Measurements from ENCODE around the gene TPCN2. TPM values are rescaled to one million over a fixed set of nuclear protein-coding genes. Genes with fewer than 3 reads are reported as not detected.

TPCN2 gene
- total RNA-seq, 3 donors from 2014 or later (not counting 1 experiment from before 2014, with no cell fraction given): 14.9 to 18.3 (median 18.2) TPM

GRCh38 chr11:69127081-69127850 lies 78.5 kb downstream of the TPCN2 start:
- H3K4me1 Mint-ChIP-seq: no peaks in the 10 kb centered on the region
- WGBS (ENCODE audit: insufficient coverage): 96% methylated on average over 18 of the region's 26 CpGs

GRCh38 chr11:69127884-69128283 lies 79.2 kb downstream of the TPCN2 start:
- no peaks in the 10 kb centered on the region for H3K36me3 ChIP-seq (ENCODE audit: control insufficient read depth, insufficient read depth, low read length)
- no peaks in the 10 kb centered on the region for H3K27me3 ChIP-seq (ENCODE audit: control insufficient read depth, insufficient read depth, low read length)
- H3K4me1 ChIP-seq (ENCODE audit: control insufficient read depth, insufficient read depth, low read length): peaks cover 5% of the 10 kb centered on the region
- no peaks in the 10 kb centered on the region for H3K27me3 Mint-ChIP-seq (ENCODE audit: low read depth in 2 of 2)
- H3K9me3 Mint-ChIP-seq: peaks cover 4% of the 10 kb centered on the region in 2 donors
- no peak for DNase-seq
- intact Hi-C loops (cut with micrococcal nuclease): no loop called here
- WGBS (ENCODE audit: insufficient coverage): no CpG with 5 or more reads among the region's 1 CpG
- TF ChIP-seq CTCF (IDR thresholded peaks at IDR 0.05): no peak
- H3K4me3 ChIP-seq (ENCODE audit: low read length): no peak overlapping the region
- no peaks in the 10 kb centered on the region for H3K9me3 ChIP-seq (ENCODE audit: control insufficient read depth, insufficient read depth, low read length)
- no peaks in the 10 kb centered on the region for H3K4me1 Mint-ChIP-seq
- H3K27ac Mint-ChIP-seq: no peak overlapping the region
- no peak overlapping the region for H3K27ac ChIP-seq (ENCODE audit: low read length)
- ATAC-seq: no peak
- no peak overlapping the region for H3K4me3 Mint-ChIP-seq
- H3K36me3 Mint-ChIP-seq: no peaks in the 10 kb centered on the region

More at GRCh38 chr11:69127081-69127850, 78.5 kb downstream of the TPCN2 start:
- DNase-seq: no peak
- intact Hi-C loops (cut with micrococcal nuclease): no loop called here
- no peaks in the 10 kb centered on the region for H3K9me3 ChIP-seq (ENCODE audit: control insufficient read depth, insufficient read depth, low read length)
- H3K27me3 Mint-ChIP-seq (ENCODE audit: low read depth in 2 of 2): no peaks in the 10 kb centered on the region
- peaks cover 9% of the 10 kb centered on the region for H3K4me1 ChIP-seq (ENCODE audit: control insufficient read depth, insufficient read depth, low read length)
- no peak overlapping the region for H3K4me3 Mint-ChIP-seq
- no peak for TF ChIP-seq CTCF (IDR thresholded peaks at IDR 0.05)
- peaks cover 4% of the 10 kb centered on the region in 2 donors for H3K9me3 Mint-ChIP-seq
- H3K36me3 Mint-ChIP-seq: no peaks in the 10 kb centered on the region
- H3K27ac Mint-ChIP-seq: no peak overlapping the region
- no peak overlapping the region for H3K27ac ChIP-seq (ENCODE audit: low read length)
- no peaks in the 10 kb centered on the region for H3K36me3 ChIP-seq (ENCODE audit: control insufficient read depth, insufficient read depth, low read length)
- H3K27me3 ChIP-seq (ENCODE audit: control insufficient read depth, insufficient read depth, low read length): no peaks in the 10 kb centered on the region
- ATAC-seq: no peak
- H3K4me3 ChIP-seq (ENCODE audit: low read length): no peak overlapping the region

- no peaks in the 10 kb centered on the region for H3K36me3 ChIP-seq (ENCODE audit: control insufficient read depth, insufficient read depth, low read length)
- H3K4me3 ChIP-seq (ENCODE audit: low read length): no peak overlapping the region
- H3K9me3 ChIP-seq (ENCODE audit: control insufficient read depth, insufficient read depth, low read length): no peaks in the 10 kb centered on the region
- DNase-seq: no peak
- no peaks in the 10 kb centered on the region for H3K27me3 ChIP-seq (ENCODE audit: control insufficient read depth, insufficient read depth, low read length)
- Mint-ChIP-seq H3K4me3 (no peak overlapping the region), H3K27ac (no peak overlapping the region), H3K4me1 (no peaks in the 10 kb centered on the region), H3K27me3 (ENCODE audit: low read depth in 2 of 2) (no peaks in the 10 kb centered on the region), H3K9me3 (peaks cover 4% of the 10 kb centered on the region in 2 donors), H3K36me3 (no peaks in the 10 kb centered on the region)
- ATAC-seq: no peak
- 94% methylated on average over 2 of the region's 2 CpGs for WGBS (ENCODE audit: insufficient coverage)
- intact Hi-C loops (cut with micrococcal nuclease): no loop called here
- H3K27ac ChIP-seq (ENCODE audit: low read length): no peak overlapping the region
- H3K4me1 ChIP-seq (ENCODE audit: control insufficient read depth, insufficient read depth, low read length): no peaks in the 10 kb centered on the region
- TF ChIP-seq CTCF (IDR thresholded peaks at IDR 0.05): no peak
These were observed 80.3 kb downstream of the TPCN2 start for GRCh38 chr11:69129053-69129452.

- peaks cover 4% of the 10 kb centered on the region in 2 donors for H3K9me3 Mint-ChIP-seq
- no peak overlapping the region for H3K27ac ChIP-seq (ENCODE audit: low read length)
- DNase-seq: no peak
- no peaks in the 10 kb centered on the region for H3K27me3 Mint-ChIP-seq (ENCODE audit: low read depth in 2 of 2)
- H3K27me3 ChIP-seq (ENCODE audit: control insufficient read depth, insufficient read depth, low read length): no peaks in the 10 kb centered on the region
- no peaks in the 10 kb centered on the region for H3K4me1 ChIP-seq (ENCODE audit: control insufficient read depth, insufficient read depth, low read length)
- no peak overlapping the region for H3K4me3 ChIP-seq (ENCODE audit: low read length)
- no peaks in the 10 kb centered on the region for H3K36me3 Mint-ChIP-seq
- intact Hi-C loops (cut with micrococcal nuclease): no loop called here
- no peaks in the 10 kb centered on the region for H3K9me3 ChIP-seq (ENCODE audit: control insufficient read depth, insufficient read depth, low read length)
- ATAC-seq: no peak
- no peak for TF ChIP-seq CTCF (IDR thresholded peaks at IDR 0.05)
- H3K36me3 ChIP-seq (ENCODE audit: control insufficient read depth, insufficient read depth, low read length): no peaks in the 10 kb centered on the region
- WGBS (ENCODE audit: insufficient coverage): 93% methylated on average over 7 of the region's 7 CpGs
- no peaks in the 10 kb centered on the region for H3K4me1 Mint-ChIP-seq
- no peak overlapping the region for H3K27ac Mint-ChIP-seq
- H3K4me3 Mint-ChIP-seq: no peak overlapping the region
These were observed 80.9 kb downstream of the TPCN2 start for GRCh38 chr11:69129647-69130046.

Data from natural killer cell (primary cell).